Fibroblast of skin of back (primary cell): ENCODE measurements around the gene PTGER2.

Experiments used
- DNase-seq: peaks from one replicate; pipeline ENCODE4 v3.0.0-alpha.2; 2013

PTGER2 gene

DNA sequence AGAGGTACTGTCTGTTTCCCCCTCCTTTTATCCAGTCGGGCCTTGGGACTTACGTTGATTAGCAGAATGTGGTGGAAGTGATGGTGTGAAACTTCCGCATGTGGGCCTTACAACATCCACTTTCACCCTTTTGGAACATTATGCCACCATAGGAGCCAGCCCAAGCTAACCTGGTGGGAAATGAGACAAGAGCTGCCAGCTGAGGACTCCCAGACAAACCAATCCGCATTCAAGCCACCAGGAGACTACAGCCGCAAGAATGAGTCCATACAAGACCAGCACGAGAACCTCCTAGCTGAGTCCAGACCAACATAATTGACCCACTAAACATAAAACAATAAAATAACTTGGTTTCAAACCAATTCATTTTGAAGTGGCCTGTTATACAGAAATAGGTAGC, 9.1 kb upstream of the PTGER2 start:
- no peak for DNase-seq

DNA sequence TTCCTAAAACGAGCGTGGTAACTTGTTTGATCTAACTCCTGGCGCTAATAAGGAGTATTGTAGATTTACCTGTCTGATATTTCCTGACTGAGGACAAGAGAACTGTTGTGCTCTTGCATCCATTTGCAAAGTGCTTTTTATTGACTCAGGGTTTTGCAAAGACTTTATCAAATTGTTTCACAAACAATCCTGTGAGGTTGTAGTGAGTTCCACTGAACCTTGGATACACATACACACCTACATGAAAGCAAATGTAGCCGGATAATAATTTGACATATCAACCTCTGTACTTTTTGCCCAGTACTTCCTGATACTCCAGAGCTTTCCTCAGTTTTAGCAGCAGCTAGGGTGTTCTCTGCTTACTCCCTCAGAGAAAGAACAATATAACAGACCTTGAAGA, 6.7 kb upstream of the PTGER2 start:
- no peak for DNase-seq

DNA sequence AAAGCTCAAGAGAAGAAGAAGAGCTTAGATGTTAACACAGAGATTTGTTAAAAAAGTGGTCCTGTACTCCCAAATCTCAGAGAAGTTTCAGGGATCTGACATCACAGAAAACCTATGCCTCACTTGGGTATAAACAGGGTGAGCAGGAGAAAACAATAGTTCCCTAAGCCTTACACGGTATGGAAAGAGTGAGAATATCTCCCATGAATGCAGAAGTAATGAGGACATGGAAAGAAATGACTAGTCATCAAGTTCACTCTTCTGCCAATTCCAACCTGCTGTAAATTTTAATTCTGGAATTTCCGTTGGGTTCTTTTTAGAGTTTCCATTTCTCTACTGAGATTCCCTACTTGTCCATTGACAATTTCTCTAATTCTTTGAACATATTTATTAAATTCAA, 6.2 kb upstream of the PTGER2 start:
- DNase-seq: no peak

DNA sequence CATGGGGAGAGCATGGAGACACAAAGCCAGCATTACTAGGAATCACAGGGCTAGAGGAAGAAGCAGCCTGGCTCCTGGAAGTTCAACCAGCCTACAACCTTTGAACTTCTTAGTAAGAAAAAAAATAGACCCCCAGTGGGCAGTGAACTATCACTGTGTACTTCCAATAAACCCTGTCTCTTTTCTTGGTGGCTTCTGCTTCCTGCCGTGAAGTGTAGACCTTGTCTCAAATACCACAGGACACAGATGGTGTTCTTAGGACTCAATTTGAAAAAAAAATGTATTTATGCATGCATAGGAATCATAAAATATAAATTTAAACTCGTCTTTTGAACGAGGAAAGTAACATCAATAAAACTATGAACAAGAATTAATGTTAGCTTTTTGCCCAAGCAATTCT, 3.6 kb upstream of the PTGER2 start:
- DNase-seq: no peak

DNA sequence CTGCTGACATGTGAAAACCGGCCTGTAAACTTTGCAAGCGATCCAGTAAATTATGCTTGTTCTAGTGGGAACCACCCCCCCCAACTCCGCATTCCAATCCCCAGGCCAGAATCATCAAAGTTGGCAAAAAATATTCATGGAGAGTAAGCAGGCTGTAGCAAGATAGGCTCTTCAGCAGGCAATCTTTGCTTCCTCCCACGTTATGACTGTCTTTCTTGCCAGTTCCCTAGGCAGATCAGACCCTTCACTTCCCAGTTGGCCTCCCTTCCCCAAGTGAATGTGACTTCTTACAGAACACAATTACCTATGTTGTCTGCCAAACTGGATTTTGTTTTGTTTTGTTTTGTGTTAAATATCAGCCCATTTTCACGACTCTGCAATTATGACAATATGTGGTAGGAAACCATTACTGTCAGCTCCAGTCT, 1.2 kb upstream of the PTGER2 start:
- DNase-seq: no peak

DNA sequence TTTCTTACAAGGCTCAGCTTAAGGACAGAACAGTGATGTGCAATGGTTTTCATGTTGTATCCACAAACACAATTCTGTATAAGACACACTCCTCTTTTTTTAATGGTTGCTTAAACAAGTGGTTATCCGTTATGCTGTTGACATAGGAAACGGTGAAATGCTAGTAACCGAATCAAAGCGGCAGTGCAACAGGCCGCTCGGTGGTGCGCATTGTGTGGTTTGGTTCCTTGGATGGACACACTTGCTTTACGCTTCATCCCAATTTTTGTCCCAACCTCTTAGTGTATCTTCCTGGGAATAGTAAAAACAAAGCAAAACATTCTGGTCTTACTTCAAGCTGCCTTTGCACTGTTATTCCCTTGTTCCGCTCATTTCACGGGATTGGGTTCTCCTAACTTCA, 650 bp upstream of the PTGER2 start:
- DNase-seq: no peak

DNA sequence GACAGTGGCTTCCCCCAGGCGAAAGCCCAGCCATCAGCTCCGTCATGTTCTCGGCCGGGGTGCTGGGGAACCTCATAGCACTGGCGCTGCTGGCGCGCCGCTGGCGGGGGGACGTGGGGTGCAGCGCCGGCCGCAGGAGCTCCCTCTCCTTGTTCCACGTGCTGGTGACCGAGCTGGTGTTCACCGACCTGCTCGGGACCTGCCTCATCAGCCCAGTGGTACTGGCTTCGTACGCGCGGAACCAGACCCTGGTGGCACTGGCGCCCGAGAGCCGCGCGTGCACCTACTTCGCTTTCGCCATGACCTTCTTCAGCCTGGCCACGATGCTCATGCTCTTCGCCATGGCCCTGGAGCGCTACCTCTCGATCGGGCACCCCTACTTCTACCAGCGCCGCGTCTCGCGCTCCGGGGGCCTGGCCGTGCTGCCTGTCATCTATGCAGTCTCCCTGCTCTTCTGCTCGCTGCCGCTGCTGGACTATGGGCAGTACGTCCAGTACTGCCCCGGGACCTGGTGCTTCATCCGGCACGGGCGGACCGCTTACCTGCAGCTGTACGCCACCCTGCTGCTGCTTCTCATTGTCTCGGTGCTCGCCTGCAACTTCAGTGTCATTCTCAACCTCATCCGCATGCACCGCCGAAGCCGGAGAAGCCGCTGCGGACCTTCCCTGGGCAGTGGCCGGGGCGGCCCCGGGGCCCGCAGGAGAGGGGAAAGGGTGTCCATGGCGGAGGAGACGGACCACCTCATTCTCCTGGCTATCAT, 663 bp downstream of the PTGER2 start:
- no peak for DNase-seq

DNA sequence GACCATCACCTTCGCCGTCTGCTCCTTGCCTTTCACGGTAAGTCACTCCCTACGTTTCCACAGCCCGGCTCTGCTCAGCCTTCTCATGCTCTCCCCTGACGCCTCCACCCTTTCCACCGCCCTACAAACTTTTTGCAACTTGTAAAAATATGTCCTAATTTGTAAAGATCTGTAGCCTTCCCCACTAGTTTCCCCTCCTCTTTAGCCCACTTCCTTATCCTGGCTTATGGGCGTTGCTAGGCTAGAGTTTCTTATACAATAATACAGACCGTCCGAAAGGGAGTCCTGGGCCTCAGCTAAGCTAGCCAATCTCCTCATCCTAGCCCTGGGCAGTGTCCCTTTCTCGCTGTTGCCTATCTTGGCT, 1.2 kb downstream of the PTGER2 start:
- DNase-seq: no peak

DNA sequence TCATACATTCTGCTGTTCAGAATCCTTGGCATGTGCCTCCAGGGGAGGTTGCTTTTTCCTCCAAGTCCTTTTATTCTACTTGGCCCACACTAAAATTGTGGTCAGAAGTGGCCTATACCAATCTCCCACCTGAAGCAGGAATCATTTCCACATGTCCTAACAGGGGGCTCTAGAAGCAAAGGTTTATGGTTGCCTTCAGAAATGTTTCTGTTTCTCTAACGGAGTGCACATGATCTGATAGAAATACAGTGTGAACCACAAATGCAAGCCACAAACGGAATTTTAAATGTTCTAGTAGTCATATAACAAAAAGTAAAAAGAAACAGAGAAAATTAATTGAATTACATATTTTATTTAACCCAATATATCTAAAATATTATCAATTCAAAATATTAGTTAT, 4.0 kb downstream of the PTGER2 start:
- no peak for DNase-seq

DNA sequence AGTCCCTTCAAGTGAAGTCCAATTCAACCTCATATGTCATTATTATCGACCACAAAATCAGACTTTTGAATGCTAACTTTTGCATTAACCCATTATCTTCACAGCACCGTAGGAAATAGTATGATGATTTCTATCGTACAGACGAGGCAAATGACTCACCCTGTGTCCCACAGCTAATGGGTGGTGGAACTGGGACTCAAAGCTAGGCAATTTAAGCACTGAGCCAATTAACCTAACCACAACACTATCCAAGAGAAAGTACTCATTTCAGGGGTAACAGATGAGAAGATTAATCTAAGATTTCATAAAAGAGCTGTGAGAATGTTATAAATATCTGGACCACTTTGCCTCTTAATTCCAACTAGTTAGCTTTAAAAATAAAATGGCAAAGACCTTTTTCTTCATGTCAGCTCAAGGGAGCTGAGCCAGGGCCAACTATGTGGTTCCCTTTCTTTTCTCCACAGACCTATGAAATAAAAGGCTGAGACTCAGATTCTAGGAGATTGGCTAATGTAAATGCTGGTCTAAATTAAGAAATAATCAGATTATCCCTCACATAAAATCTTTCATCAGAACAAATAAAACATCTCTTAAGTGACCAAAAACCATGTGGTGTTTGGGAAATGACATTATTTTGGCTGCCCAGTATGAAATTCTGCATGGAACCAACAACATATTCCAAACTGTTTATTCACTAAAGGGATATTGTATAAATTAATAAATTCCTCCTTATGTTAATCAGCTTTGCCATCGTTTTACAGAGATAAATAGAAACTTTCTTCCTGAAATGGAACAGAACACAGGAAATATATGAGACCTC, 4.9 kb downstream of the PTGER2 start:
- no peak for DNase-seq

DNA sequence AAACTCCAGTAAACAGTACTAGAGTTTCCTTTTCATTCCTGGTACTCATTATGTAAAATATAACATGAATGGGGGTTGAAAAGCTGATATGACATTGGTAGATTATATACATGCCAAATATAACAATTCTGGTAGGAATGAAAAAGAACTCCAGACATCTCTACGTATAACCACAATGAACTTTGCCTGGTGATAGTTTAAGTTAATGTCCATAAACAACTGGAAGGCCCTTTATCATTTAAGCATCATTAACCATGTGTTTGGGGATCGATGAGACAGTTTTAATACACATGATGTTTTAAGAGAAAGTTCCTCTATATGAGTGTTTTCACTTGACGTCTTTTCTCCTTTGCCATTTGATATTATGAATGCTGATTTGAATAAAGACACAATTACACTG, 5.8 kb downstream of the PTGER2 start:
- no peak for DNase-seq

DNA sequence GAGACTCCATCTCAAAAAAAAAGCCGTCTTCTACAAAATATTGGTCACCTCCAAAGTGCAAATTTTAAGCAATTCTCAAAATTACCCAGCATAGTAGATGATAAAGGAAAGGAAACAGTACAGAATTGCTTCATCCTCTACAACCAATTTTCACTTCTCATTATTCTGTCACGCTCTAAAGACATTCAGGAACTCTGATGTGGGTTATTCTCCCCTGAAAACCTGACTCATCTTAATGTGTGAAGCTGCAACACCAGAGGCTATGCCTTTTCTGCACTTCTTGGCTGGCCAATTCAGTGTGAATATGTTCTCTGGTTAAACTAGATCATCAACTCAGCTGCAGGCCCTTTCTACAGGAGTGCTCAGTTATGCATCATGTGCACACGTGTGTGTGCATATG, 11.0 kb downstream of the PTGER2 start:
- no peak for DNase-seq

DNA sequence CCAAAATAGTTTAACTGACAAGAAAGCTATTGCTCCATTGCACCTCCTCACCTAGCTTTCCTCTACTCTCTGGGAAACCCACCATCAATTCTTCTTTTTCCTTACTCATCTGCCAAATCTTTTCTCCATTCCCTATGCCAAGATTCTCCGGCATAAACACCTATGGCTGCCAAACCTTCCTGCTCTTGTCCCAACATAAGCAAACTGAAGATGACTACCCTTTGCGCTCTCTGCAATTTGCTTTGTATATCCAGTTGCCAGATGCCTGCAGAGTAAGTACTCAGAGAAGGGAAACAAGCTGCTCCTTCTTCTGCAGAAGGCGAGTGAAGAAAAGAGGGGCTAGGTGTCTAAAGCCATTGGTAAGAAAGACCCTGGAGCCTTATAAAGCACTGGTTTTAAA, 11.5 kb downstream of the PTGER2 start:
- DNase-seq: no peak

DNA sequence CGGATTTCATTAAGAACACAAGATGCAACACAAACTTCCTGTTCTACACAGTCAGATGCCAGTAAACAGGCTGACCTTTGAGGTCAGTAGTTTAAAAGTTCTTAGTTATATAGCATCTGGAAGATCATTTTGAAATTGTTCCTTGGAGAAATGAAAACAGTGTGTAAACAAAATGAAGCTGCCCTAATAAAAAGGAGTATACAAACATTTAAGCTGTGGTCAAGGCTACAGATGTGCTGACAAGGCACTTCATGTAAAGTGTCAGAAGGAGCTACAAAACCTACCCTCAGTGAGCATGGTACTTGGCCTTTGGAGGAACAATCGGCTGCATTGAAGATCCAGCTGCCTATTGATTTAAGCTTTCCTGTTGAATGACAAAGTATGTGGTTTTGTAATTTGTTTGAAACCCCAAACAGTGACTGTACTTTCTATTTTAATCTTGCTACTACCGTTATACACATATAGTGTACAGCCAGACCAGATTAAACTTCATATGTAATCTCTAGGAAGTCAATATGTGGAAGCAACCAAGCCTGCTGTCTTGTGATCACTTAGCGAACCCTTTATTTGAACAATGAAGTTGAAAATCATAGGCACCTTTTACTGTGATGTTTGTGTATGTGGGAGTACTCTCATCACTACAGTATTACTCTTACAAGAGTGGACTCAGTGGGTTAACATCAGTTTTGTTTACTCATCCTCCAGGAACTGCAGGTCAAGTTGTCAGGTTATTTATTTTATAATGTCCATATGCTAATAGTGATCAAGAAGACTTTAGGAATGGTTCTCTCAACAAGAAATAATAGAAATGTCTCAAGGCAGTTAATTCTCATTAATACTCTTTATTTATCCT, 13.5 kb downstream of the PTGER2 start:
- peak; percentile 52 for DNase-seq

DNA sequence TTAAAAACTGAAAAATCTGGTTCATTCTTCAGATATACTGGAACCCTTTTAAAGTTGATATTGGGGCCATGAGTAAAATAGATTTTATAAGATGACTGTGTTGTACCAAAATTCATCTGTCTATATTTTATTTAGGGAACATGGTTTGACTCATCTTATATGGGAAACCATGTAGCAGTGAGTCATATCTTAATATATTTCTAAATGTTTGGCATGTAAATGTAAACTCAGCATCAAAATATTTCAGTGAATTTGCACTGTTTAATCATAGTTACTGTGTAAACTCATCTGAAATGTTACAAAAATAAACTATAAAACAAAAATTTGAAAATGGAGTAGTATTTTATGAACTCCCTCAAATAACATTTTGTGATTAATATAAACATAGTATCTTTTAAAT, 14.2 kb downstream of the PTGER2 start:
- DNase-seq: peak; percentile 89

DNA sequence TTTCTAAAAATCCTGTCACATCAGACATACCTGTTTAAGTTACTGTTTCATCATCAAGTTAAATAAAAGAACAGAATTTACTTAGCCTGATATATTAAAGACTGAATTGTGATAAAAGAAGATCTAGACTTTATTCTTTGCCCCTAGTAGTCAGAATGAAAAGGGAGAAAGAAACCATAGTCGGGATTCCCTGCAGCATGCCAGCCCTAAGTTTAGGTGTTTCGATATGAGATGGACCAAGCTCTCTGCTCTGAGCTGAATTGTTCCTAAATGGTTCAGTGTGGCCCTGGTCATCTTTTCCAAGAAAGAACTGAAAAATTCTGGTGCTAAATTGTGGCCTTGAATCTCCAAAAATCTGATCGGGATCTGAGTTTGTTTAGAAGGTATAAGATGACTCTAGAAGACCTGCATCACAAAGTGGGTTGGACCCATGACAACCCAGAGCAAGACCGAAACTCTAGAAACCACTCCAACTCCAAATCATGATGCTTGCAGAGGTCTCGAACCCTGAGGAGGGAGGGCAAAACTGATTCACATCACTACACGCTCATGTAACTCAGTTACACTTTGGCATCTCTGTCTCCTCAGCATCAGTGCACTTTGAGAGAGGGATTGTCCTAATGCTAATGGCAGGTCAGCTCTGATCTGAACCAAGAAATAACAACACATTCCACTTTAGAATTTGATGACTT, 15.7 kb downstream of the PTGER2 start:
- no peak for DNase-seq

DNA sequence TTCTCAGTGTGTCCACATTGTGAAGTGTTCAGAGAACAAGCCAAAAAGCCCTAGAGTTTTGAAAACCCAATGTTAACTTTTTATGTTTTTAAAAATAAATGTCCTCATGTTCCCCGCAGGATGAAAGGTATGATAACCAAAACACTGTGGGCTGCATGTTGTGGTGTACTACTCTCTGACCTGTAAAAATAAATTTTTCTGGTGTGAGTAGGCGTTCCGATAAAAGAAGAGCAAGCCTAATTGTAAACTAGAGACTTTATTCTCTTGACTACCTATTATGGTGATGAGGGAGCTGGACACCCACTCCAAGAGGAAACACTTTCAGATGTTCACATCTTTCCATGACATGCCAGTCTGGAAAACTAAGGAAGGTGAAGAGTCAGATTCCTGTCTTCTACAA, 18.2 kb downstream of the PTGER2 start:
- DNase-seq: no peak

DNA sequence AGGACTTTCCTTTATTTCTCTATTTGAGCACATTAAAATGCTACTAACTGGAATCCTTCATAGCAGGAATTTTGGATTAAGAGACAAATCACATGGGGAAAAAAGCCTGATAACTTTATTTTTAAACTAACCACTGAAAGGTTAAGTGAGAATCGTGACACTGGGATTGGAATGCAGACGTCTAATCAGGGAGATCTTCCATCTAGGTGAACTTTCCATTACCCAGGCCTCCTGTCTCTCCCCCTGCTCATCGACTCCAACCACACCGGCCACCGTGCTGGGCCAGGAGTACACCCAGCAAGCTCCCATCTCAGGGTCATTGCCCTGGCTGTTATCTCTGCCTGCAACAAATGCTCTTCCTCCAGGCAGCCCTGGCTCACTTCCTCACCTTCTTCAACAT, 19.0 kb downstream of the PTGER2 start:
- no peak for DNase-seq

DNA sequence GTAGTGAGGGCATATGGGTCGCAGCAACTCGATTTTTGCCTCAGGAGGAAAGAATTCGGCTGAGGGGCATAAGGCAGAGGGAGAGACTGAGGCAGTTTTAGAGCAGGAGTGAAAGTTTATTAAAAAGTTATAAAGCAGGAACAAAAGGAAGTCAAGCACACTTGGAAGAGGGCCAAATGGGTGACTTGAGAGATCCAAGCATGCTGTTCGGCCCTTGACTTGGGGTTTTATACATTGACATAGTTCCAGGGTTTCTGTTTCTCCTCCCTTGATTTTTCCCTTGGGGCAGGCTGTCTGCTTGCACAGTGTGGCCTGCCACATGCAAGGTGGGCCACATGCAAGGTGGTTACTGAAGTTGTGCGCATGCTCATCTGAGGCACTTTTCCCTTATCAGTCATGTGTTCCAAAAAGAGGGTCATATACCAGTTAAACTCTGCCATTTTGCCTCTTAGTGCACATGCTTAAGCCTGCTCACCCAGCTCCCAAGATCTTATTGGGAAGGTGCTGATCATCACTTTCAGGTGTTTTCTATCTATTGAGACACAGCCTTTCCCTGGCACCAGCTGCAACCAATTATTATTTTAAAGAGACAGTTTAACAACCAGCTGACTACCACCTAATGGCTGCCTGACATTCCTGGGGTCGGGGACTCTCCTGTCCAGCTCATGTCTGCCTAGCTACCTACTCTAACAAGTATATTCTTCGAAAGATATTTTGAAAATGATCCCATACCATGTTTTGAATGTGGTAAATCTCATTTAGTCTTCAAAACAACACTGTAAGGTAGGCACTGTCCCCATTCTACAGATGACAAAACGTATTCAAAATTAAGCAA, 19.9 kb downstream of the PTGER2 start:
- no peak for DNase-seq

DNA sequence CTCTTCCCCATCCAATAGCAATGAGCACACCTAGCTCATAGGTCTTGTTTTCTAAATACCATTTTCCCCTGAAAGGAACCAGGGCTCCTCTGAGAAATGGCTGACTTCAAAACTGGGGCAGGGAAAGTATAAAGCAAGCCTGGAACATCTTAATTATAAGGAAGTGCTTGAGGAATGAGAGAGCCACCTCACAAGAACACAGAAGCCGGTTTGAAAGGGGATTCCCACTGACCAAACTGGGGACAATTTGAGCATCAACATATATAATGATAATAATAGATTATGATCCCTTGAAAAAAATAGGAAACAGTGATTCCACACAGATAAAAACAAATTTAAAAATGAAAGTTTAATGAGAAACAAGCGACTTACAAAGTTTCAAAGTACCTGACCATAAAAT, 22.1 kb downstream of the PTGER2 start:
- DNase-seq: no peak

DNA sequence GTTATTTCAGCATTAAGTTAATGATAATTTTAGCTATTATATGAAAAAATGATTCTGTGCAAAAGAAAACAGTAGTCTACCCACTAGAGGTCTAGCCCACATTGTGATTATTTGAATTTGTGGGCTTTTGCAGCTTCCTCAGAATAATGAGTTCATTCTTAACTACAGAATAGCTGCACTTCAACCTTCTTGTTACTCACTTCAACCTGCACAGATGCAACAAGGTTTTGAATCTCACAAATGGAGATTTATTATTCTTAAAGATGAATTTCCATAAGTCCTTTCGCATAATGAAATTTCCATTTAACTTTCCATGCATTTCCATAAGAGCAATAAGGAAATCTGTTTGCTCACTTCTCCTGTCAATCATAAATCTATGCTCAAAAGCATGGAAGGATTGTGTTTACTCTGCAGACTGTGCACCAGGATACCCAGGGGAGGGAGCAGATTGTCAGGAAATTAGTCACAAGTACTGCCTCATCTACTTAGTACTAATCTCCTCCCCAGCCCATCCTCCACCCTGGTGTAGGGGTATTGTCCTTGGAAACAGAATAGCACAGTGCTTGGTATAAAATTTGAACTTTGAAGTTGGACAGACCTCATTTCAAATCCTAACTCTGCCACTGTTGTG, 24.1 kb downstream of the PTGER2 start:
- peak; percentile 88 for DNase-seq
